Stimulated activated CD4-positive, alpha-beta T cell treated with anti-CD3 and anti-CD28 coated beads, Interleukin-1b, Interleukin-23, amount 100 ng/mL, for 24 hours (primary cell): Measurements from ENCODE around the gene MSANTD2.

ENCODE experiments used
- DNase-seq, 4 experiments: peaks; one replicate each; pipeline ENCODE4 v3.0.0-alpha.2; 2020; ENCODE audit warnings: low read depth in 4 of 4, low spot score in 1 of 4

The MSANTD2 gene

DNA sequence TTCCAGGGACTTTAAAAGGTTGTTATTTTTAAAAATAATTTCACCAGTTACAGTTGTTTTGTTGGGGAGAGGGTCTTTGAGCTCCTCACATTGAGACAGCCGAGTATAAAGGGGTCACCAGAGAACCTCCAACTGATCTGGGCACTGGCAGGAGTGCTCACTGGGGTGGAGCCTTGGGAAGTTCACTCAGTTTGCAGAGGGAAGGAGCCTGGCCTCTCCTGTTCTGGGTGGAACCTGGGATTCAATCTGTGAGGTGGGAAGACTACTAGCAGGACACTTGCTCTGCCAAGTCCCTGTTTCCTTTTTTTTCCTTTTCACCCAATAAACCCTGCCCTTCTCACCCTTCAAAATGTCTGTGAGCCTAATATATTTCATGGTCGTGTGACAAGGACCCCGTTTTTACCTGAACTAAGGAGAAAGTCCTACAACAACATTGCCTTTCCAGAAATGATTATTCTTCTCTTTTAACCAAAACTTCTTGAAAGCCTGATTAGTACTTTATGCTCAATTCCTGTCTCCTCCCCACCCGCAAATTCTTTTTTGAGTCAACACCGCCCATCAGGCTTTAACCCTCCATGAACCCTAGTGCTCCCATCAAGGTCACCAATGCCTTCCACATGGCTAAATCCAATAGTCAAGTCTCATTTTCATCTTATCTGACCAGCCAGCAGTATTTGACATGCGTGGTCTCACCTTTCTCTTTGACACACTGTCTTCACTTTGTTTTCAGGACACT is 22.0 kb upstream of the MSANTD2 start:
- no peak for DNase-seq

DNA sequence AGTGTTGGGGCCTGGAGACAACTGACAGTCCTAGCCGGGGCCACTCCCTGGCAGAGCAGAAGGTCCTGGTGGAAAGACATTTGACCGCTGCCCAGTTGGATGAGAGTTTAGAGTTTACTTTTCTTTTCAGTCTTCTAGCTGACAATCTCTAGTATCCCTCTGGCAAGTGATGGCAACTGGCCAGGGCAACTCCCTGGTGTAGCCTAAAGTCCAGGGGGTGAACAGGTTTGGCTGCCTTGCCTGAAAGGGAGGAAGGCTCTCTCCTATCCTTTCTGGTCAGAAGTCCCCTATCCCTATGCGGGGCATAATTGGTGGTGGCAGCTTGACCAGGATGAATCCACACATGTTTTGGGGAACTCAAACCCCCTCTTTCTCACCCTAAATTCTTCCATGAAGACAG is 16.8 kb upstream of the MSANTD2 start:
- DNase-seq = no peak

DNA sequence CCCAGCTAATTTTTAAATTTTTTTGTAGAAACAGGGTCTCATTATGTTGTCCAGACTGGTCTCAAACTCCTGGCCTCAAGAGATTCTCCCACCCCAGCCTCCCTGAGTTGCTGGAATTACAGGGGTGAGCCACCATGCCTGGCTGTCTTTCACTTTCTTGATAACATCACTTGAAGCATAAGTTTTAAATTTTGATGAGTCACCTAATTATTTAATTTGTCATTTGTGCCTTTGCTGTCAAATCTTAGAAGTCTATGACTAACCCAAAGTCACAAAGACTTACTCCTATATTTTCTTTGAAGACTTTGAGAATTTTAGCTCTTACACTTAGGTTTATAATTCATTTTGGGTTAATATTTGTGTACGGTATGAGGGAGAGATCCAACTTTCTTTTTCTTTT is 14.5 kb upstream of the MSANTD2 start:
- DNase-seq = no peak

DNA sequence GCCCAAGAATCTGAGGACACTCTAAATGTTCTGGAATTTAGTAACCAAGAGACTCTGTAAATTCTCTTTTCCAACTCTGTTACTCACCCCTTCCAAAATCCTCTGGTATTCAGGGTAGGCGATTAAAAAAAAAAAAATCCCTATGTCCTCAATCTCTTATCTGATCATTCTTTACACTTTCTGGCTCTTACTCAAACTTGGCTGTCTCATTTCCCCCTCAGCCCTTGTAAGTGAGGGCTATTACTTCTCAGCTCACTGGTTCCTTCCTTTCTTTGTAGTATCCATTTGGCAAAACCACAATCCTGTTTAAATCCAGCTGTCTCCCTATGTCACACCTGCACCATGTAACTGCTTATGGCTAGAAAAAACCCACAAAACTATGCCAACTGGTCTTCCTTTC is 12.7 kb upstream of the MSANTD2 start:
- no peak for DNase-seq

DNA sequence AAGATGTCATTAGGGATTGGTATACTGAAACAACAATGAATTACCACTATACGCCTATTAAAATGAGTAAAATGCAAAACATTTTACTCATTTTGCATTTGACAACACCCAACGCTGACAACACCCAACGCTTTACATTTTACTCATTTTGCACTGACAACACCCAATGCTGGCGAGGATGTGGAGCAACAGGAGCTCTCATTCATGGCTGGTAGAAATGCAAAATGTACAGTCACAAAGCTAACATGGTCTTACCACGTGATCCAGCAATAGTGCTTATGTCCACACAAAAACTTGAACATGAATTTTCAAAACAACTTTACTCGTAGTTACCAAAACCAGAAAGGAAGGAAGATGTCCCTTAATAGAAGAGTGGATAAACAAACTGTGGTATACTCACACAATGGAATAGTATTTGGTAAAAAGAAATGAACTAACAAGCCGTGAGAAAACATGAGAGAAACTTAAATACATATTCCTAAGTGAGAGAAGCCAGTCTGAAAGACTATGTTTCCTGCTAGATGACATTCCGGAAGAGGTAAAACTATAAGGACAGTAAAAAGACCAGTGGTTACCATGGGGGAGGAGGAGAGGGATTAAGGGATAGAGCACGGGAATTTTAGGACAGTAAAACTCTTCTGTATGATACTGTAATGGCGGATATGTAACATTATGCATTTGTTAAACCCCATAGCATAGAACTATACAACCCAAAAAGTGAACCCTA is 11.4 kb upstream of the MSANTD2 start:
- no peak for DNase-seq

DNA sequence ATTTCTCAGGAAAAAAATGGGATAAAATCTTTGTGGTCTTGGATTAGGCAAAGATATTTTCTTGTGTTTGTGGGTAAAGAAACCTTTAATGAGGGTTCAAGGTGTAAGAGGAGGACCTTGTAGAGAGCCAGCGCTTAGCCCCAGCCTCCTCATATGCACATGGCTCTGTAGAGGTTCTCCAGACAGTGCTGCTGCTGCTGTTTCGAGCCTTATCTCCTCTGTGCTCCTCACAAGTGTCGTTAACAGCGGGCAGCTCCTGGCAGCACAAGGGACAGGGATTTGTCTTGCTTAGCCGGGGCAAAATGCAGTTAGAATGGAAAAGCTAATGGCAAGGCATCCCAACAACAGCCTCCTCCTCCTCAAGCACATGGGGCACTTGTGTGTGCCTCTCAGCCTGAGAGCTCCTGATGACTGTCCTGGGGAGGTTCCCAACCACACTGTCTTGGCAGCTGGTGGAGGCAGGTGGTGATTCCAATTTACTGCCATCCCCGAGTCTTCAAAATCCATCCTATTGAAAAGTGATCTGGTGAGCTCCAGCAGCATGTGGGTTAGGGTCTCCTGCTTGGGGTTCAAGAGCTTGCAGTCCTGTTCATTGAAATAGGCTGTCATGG is 7.6 kb upstream of the MSANTD2 start:
- no peak for DNase-seq

DNA sequence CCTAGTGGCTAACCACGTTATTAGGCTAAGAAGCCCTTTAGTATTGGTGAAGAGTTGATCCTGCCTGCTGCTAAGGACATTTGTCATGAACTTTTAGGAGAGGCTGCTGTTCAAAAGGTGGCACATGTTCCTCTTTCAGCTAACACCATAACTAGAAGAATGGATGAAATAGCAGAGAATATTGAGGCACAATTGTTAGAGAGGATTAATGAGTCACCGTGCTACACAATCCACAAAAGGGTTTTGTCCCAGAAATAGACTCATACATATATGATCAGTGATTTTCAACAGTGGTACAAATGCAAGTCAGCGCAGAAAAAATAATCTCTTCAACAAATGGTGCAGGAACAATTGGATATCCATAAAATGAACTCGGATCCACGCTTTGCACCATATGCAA is 7.0 kb upstream of the MSANTD2 start:
- no peak for DNase-seq

DNA sequence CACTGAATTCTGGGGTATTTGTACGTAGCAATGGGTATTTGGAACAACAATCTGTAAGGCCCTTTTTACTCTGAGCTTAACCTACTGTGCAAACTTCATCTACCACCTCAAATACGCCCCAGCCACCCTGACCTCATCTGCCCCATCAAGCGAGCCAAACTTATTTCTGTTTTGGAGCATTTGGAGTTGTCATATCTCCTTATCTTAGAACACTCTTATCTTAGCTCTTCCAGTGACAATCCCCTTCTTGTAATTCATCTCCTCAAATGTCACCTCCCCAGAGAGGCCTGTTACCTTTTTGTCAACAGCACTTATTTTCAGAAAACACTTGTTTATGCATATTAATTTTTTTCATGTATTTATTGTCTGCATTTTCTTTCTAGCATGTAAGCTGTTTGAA is 4.7 kb upstream of the MSANTD2 start:
- DNase-seq = no peak

DNA sequence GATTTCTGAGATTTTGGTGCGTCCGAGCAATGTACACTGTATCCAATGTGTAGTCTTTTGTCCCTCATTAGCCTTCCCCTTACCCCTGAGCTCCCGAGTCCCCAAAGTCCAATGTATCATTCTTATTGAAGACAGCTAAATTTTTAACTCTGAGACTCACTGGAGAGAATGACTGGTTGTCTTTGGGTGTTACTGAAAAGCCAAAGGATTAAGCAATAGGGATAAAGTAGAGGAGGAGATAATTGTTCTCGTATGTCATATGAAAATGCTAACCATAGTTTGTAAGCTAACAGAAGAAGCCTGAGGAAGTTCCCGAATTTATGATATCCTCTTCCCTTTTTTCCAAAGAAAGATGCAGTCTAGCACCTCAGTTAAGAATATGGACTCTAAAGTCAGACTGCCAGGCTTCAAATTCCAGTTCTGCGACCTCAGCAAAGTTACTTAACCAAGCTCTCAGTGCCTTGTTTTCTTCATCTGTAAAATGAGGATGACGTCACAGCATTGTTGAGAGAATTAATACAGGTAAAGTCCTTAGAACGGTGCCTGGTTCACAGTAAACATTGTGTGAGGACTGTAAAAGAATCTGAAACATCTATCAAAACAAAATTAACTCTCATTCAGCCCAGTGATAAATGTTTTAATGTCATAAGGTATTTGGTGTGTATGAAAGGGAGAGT is 1.6 kb upstream of the MSANTD2 start:
- DNase-seq = no peak

DNA sequence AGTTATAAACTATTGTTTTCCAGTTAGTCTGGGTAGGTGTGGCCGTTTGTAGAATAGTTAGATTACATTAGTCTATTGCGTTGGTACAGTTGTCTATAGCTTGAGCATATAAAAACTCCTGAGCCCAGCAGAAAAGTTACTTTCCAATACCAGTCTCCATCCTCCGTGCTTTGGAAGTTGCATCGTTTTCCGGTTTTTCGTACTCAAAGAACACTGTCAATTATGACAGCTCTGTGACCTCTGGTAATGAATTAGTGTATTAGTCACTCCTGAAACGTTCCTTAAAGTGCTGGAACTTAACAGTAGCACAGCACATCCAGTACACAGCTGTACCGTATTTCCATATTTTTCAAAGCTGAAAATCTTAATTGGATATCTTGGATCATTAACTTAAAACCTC is 808 bp upstream of the MSANTD2 start:
- DNase-seq = no peak

DNA sequence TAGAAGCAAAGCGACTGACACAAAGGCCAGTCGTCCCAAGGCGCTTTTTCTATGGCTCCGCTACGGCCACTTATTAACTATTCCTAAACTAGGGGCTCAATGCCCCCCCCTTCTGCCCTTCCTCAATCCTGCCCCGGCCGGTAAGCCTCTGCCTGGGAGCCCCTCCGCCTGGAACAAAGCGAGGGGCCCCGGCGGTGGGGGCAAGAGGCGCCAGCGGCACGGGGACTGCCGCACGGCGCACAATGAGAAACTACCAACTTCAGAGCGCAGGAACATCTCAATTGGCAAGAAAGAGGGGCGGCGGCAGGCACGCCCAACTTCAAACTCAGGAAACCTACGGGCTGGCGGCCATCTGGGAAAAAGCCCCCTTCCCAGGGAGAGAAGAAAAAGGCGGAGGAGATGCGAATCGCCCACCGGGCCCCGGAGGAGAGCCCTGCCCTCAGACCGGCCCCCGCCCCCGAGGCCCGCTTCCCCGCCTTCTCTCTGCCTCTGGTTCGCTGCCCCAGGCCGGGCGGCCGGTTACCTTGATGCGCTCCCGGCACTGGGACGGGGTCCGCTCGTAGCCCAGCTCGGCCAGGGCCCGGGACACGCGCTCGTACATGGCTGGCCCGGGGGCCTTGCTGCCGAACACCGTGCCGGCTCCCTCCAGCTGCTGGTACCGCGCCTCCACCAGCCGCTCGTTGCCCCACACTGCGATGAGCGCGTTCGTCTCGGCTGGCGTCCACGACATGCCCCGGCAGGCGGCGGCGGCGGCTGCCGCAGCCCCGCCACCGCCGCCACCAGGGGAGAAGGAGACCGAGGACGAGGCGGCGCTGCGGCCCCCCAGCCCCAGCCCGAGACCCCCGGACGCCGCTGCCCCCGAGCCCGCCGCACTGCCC is 619 bp downstream of the MSANTD2 start:
- peak in 3 of 4 experiments; percentile 7 to 18 (median 13) for DNase-seq

DNA sequence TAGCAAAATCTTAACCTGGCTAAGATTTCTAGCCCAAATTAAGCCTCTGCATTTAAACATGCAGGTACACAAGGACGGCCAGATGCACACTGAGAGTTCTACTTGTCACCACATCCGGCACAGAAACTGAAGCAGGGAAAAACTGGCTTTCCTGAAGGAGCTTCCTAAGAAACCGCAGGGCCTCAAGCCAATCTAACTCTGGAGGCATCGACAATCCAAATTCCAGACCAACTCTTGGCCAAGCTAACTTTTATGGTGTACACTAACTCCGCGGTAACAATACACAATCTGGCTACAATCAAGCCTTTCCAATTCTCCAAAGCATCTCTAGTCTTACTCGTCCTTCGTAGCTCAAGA is 1.2 kb downstream of the MSANTD2 start:
- DNase-seq = no peak

DNA sequence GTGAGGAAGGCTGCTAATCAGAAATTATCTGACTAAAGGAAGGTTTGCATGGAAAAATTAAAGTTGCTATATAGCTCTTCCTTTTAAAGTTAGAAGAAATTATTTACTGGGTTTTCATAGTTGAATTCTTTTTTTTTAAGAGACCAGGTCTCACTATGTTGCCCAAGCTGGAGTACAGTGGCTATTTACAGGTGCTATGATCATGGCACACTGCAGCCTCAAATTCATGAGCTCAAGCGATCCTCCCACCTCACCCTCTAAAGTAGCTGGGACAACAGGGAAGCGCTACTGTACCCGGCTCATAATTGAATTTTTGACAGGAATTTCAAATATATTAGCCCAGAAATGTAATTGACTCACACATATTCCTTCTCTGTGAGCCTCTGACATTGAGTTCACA is 3.9 kb downstream of the MSANTD2 start:
- DNase-seq = no peak

DNA sequence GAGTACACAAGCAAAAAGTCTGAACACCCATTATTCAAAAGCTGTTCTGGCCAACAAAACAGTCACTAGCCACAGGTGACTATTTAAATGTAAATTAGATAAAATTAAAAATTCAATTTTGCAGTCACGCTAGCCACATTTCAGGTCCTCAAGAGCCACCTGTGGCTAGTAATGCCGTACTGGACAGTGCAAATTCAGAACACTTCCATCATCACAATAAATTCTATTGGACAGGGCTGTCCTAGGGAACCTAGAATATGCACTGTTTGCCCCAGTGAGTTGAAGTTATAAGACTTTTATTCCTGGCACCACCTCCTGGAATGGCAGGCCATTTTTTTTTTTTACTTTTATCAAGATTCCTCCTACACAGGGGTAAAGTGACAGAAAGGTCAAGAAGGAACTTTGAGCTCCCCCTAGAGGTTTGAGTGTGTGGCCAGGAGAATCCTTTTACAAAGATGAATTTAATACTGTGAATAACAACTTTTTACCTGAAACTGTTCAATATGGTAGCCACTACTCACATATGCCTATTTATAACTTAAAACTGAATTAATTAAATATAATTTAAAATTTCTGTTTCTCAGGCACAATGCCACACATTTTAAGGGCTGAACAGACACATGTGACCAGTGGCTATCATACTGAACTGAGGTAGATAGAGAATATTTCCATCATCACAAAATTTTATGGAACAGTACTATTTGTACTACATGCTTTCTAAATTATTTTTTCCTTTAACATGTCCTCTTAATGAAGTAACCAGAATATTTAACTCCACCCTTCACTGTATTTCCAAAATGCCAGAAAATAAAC is 6.5 kb downstream of the MSANTD2 start:
- no peak for DNase-seq

DNA sequence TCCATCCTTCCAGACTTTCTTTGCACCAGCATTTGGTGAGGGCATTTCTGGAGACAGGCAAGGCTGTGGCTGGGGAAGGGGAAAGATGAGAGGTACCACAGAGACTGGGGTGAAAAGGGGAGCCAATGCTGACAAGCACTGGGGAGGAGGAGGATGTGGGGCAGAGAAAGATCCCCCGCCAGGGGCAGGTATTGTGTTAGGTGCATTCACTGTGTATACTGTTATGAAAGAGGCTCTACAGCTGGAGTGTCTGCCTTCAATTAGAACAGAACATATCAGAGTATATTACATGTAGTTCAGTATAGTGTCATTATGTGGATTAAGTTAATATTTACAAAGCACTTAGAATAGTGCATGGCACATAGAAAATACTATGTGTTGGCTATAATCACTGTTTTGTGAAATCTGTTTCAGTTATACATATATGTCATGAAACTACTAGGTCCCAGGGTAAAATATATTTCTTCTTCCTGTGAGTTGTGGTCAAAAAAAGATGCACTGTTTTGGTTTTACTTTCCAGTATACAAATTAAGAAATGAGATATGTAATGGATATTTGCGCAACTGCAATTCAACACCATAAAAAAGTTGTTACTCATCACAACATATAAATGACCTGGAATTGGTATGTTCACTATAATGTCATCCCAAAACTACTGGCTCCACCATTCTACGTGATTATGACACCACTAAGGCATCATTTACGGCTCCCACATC is 8.4 kb downstream of the MSANTD2 start:
- no peak for DNase-seq

DNA sequence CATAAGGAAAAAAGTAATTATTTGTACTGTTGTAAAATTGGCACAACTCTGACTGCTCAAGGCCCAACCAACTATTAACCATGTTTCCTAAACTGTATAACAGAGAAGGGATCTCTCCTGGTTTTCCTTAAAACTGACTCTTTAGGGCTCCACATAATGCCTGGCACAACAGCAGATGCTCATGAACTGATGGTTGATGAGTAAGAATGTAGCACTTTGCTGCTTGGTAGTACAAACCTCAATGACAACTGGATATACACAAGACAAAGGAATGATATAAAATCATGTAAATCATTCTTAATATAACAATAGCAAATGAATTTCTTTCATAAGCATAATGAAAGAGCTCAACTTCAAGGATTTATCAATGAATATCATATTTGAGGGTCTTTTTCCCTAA is 11.7 kb downstream of the MSANTD2 start:
- no peak for DNase-seq

DNA sequence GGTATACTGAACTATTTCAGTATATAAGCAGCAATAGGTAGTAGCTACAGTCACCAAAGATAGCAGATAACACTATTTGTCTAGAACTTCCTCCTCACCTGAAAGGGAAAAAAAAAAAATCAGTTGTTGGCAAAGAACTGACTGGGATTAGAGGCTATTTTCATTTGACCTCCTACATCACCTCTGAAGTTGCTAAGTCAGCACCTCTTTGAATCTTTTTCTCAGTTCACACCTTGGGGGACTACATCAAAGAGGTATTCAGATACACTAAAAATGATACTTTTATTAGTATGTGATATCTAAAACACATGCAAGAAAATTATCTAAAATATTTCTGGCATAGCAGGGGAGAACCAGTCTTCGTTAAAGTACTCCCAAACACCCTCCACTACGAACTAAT is 16.2 kb downstream of the MSANTD2 start:
- no peak for DNase-seq

DNA sequence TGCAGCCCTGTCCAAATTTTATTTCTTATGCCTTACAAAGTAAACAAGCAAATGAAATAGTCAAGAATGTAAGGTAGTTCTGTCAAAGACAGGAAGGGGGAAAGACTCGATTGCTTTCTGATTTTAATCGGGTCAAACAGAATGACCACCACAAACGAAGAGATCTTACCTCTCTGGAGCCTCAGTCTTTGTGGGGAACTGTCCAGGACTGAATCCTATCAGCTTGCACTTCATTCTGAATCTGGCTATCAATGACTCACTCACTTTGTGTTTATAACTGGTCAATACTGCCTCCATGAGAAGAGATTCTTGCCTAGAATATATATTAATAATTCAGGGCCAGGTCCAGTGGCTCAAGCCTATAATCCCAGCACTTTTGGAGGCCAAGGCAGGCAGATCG is 17.2 kb downstream of the MSANTD2 start:
- DNase-seq = no peak

DNA sequence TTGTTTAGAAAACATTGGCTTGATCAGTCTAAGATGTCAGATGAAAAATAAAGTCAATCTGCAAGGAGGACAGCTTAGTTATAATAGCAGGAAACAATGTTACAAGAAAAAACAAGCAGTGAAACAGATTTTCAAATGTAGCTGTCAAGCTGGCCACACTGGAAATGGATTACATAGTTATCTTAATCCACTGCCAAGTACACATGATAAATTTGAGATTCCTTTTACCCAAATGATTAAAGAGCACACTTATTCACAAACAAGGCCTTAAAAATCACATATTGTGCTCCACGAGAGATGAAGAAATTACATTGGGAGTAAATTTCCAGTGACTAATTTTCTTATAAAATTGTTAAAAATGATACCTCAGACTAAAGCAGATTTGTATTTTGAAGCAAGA is 20.6 kb downstream of the MSANTD2 start:
- DNase-seq = no peak

DNA sequence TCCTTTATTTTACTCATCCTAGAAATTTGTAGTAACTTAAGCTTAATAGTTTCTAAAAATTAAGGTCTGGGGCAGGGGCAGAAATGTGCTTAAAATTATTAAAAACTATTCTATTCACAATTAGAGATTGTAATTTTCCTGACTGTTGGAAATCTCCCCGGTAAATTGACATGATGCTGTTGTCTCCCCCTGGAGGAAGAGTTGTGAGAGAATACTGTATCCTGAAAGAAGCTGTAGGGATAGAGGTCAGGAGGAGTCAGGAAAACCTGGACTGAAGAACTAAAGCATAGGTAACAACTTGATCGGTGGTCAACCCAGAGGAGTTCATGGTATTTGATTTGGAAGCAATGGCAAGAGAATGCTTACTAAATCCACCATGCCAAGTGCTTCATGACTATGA is 21.9 kb downstream of the MSANTD2 start:
- DNase-seq = no peak
